Right atrium auricular region (tissue), 2 donors: Measurements from ENCODE around the gene POF1B. TPM values are rescaled to one million over a fixed set of nuclear protein-coding genes. Genes with fewer than 3 reads are reported as not detected.
"Not testable (repeated sequence)": the region's sequence is repeated elsewhere in the genome, so short reads cannot be mapped to it uniquely, and the experiment has no call there.

ENCODE experiments used
- DNase-seq: peaks from one replicate; pipeline ENCODE4 v3.0.0-alpha.2; 2019; ENCODE audit warnings: low spot score
- H3K27ac ChIP-seq, 2 donors: fragments of 200-600 bp; sonication (generic); 1 replicate in 1 of 2; 2 replicates in 1 of 2; pipeline ENCODE4 v1.5.1; 2016 to 2019
- H3K27me3 ChIP-seq, 2 donors: fragments of 200-600 bp; sonication (generic); one replicate each; pipeline versions ENCODE4 v1.5.1 to v1.6.0; 2017 to 2019
- H3K36me3 ChIP-seq: fragments of 200-600 bp; sonication (generic); one replicate; pipeline ENCODE4 v1.5.1; 2016
- H3K4me1 ChIP-seq, 2 donors: fragments of 200-600 bp; sonication (generic); one replicate each; pipeline versions ENCODE4 v1.5.1 to v1.6.0; 2017 to 2019
- H3K4me3 ChIP-seq, 2 donors: fragments of 200-600 bp; sonication (generic); 1 replicate in 1 of 2; 2 replicates in 1 of 2; pipeline ENCODE4 v1.5.1; 2017 to 2019; ENCODE audit warnings: mild to moderate bottlenecking in 1 of 2, moderate library complexity in 1 of 2
- H3K9me3 ChIP-seq, 2 donors: fragments of 200-600 bp; sonication (generic); one replicate each; pipeline ENCODE4 v1.5.1; 2019
- CTCF ChIP-seq, 2 donors: fragments of 200-600 bp; sonication (generic); IDR thresholded peaks; one replicate each; pipeline ENCODE4 v1.5.1; 2019; ENCODE audit warnings: antibody characterized with exemption in 2 of 2
- total RNA-seq, 2 donors: library from RNA; depleted of rRNA; stranded (reverse); fragments of >200 nt; gene quantifications; one replicate each; pipeline ENCODE4 v1.1.0, GENCODE V29; 2016

The POF1B gene
- total RNA-seq, 2 donors from 2014 or later, result 14.5 to 28.1 TPM

- Histone ChIP-seq H3K27me3 (no peaks in the 10 kb centered on the region), H3K9me3 (no peaks in the 10 kb centered on the region), H3K4me3 (no peak overlapping the region), H3K36me3 (no peaks in the 10 kb centered on the region), H3K27ac (no peak overlapping the region), H3K4me1 (no peaks in the 10 kb centered on the region)
- no peak for DNase-seq
- no peak for TF ChIP-seq CTCF (IDR thresholded peaks at IDR 0.05)
Measured at GRCh38 chrX:85345523-85345922, 33.9 kb downstream of the POF1B start.

GRCh38 chrX:85327060-85327333 is 52.5 kb downstream of the POF1B start:
- H3K4me1 ChIP-seq, result no peaks in the 10 kb centered on the region
- no peak for DNase-seq
- no peak for TF ChIP-seq CTCF (IDR thresholded peaks at IDR 0.05)
- no peaks in the 10 kb centered on the region for H3K27me3 ChIP-seq
- H3K9me3 ChIP-seq, result no peaks in the 10 kb centered on the region
- H3K36me3 ChIP-seq, result no peaks in the 10 kb centered on the region
- no peak overlapping the region for H3K27ac ChIP-seq
- H3K4me3 ChIP-seq, result no peak overlapping the region

- no peak overlapping the region for H3K27ac ChIP-seq
- H3K4me3 ChIP-seq, result no peak overlapping the region
- TF ChIP-seq CTCF (IDR thresholded peaks at IDR 0.05), result no peak
- no peaks in the 10 kb centered on the region for H3K9me3 ChIP-seq
- no peaks in the 10 kb centered on the region for H3K36me3 ChIP-seq
- H3K27me3 ChIP-seq, result no peaks in the 10 kb centered on the region
- no peaks in the 10 kb centered on the region for H3K4me1 ChIP-seq
- DNase-seq, result no peak
Measured at GRCh38 chrX:85326234-85327059, 53.0 kb downstream of the POF1B start.

GRCh38 chrX:85311348-85311747 is 68.1 kb downstream of the POF1B start:
- not testable (repeated sequence) for H3K9me3 ChIP-seq, H3K27ac ChIP-seq, DNase-seq, H3K36me3 ChIP-seq, H3K4me1 ChIP-seq, H3K27me3 ChIP-seq, H3K4me3 ChIP-seq

GRCh38 chrX:85309717-85310116 is 69.7 kb downstream of the POF1B start:
- peak in 1 of 2 donors; percentile 10 for TF ChIP-seq CTCF (IDR thresholded peaks at IDR 0.05)
- DNase-seq, result no peak
- Histone ChIP-seq H3K36me3 (no peaks in the 10 kb centered on the region), H3K4me3 (no peak overlapping the region), H3K4me1 (no peaks in the 10 kb centered on the region), H3K27me3 (no peaks in the 10 kb centered on the region), H3K9me3 (peaks cover 0 to 7% of the 10 kb centered on the region in 2 donors), H3K27ac (no peak overlapping the region)

GRCh38 chrX:85303544-85303943 is 75.9 kb downstream of the POF1B start:
- no peaks in the 10 kb centered on the region for H3K36me3 ChIP-seq
- no peaks in the 10 kb centered on the region for H3K27me3 ChIP-seq
- H3K27ac ChIP-seq, result no peak overlapping the region
- no peak for TF ChIP-seq CTCF (IDR thresholded peaks at IDR 0.05)
- H3K4me1 ChIP-seq, result no peaks in the 10 kb centered on the region
- DNase-seq, result no peak
- peaks cover 0 to 5% of the 10 kb centered on the region in 2 donors for H3K9me3 ChIP-seq
- no peak overlapping the region for H3K4me3 ChIP-seq
